K562 (cell line): ENCODE measurements around the gene MARCHF3. TPM values are rescaled to one million over a fixed set of nuclear protein-coding genes. Genes with fewer than 3 reads are reported as not detected.

Source experiments
- ATAC-seq: fragments of 200-7000 bp; cut with Tn5 transposase; 3 replicates; pipeline ENCODE4 v1.9.1; 2020; ENCODE audit warnings: moderate library complexity
- BruUV-seq: library from RNA; stranded (reverse); fragments of 400-500 nt; replicated peaks from 2 replicates; lab custom pipeline; 2021; lab: Mats Ljungman, UMichigan
- CTCF ChIA-PET: fragments of 300-600 bp; formaldehyde crosslinking; extraction: SDS; loops from one replicate; lab custom pipeline; 2021; ENCODE audit warnings: low intra/inter-chr PET ratio; lab: Yijun Ruan, JAX
- POLR2A ChIA-PET: fragments of 300-600, 350-650 bp; sonication (Branson Sonifier 250); formaldehyde crosslinking; extraction: SDS; loops from one replicate; lab custom pipeline; 2021; ENCODE audit warnings: antibody characterized with exemption, inconsistent platforms; lab: Yijun Ruan, JAX
- DNase-seq, 4 experiments: peaks; one replicate each; pipeline versions ENCODE4 v3.0.0 to v3.0.0-alpha.2; 2011 to 2018; ENCODE audit warnings: low spot score in 3 of 4, mixed read lengths in 3 of 4; ENCODE audit errors: extremely low read depth in 1 of 4
- FAIRE-seq: peaks from 2 replicates; lab custom pipeline; 2011; peaks lifted over from hg19 to GRCh38; lab: Jason Lieb, UNC
- H2AFZ ChIP-seq: 2 replicates; pipeline ENCODE4 v1.6.0; 2011; ENCODE audit warnings: low read depth, low read length, control low read depth, inconsistent platforms
- H3K27ac ChIP-seq: fragments of 200-600 bp; 3 replicates; pipeline ENCODE4 v1.8.0; 2011; ENCODE audit warnings: low read depth, mild to moderate bottlenecking, control low read depth, inconsistent platforms, low read length, moderate library complexity, mixed read lengths; ENCODE audit errors: extremely low read depth
- H3K27me3 ChIP-seq, 2 experiments: fragments of 300-600 bp in 1 of 2; 2 replicates in 1 of 2; 3 replicates in 1 of 2; pipeline versions ENCODE4 v1.6.0 to v1.8.0; 2011; ENCODE audit warnings: inconsistent platforms in 2 of 2, low read length in 2 of 2, mild to moderate bottlenecking in 1 of 2, mixed read lengths in 1 of 2, moderate library complexity in 1 of 2; ENCODE audit not compliant: control insufficient read depth in 2 of 2, insufficient read depth in 2 of 2
- H3K36me3 ChIP-seq: fragments of 300-600 bp; 3 replicates; pipeline ENCODE4 v1.8.0; 2011; ENCODE audit warnings: mild to moderate bottlenecking, low read length, inconsistent platforms; ENCODE audit not compliant: control insufficient read depth, insufficient read depth
- H3K4me1 ChIP-seq, 2 experiments: fragments of 200-600 bp in 1 of 2; replicated peaks in 1 of 2; 2 replicates in 1 of 2; 3 replicates in 1 of 2; pipeline versions ENCODE4 v1.5.1 to v1.8.0; 2011; ENCODE audit warnings: inconsistent platforms in 2 of 2, low read length in 2 of 2, mild to moderate bottlenecking in 1 of 2, mixed read lengths in 1 of 2, moderate library complexity in 1 of 2; ENCODE audit not compliant: control insufficient read depth in 2 of 2, insufficient read depth in 2 of 2
- H3K4me2 ChIP-seq: 2 replicates; pipeline ENCODE4 v1.6.1; 2011; ENCODE audit warnings: low read length, control low read depth, inconsistent platforms, mixed read lengths; ENCODE audit not compliant: insufficient read depth
- H3K4me3 ChIP-seq: fragments of 200-600 bp; sonication (generic), shearing (Covaris generic); 2 replicates; pipeline ENCODE4 v1.5.1; 2016; ENCODE audit warnings: control low read depth, inconsistent platforms
- H3K79me2 ChIP-seq: fragments of 200-600 bp; 3 replicates; pipeline ENCODE4 v1.8.0; 2011; ENCODE audit warnings: low read length, inconsistent platforms; ENCODE audit not compliant: control insufficient read depth, insufficient read depth
- H3K9ac ChIP-seq, 2 experiments: 2 replicates each; pipeline versions ENCODE4 v1.6.0 to v1.6.1; 2011; ENCODE audit warnings: low read depth in 2 of 2, low read length in 2 of 2, control low read depth in 1 of 2, inconsistent platforms in 1 of 2, mild to moderate bottlenecking in 1 of 2, mixed read lengths in 1 of 2; ENCODE audit not compliant: insufficient read depth in 1 of 2
- H3K9me1 ChIP-seq: one replicate; pipeline ENCODE4 v1.6.0; 2011; ENCODE audit warnings: inconsistent platforms, mild to moderate bottlenecking, low read length, moderate library complexity; ENCODE audit not compliant: control insufficient read depth, insufficient read depth
- H3K9me3 ChIP-seq: replicated peaks from 2 replicates; pipeline ENCODE4 v1.5.1; 2011; ENCODE audit warnings: low read depth, low read length, inconsistent platforms; ENCODE audit not compliant: control insufficient read depth, insufficient read depth
- H4K20me1 ChIP-seq: replicated peaks from 2 replicates; pipeline ENCODE4 v1.6.1; 2011; ENCODE audit warnings: low read length, inconsistent platforms, mixed read lengths; ENCODE audit not compliant: control insufficient read depth, insufficient read depth
- ARID3A ChIP-seq: IDR thresholded peaks from 2 replicates; pipeline ENCODE4 v1.6.1; 2012; ENCODE audit warnings: low read depth, low read length, improper control_type of control experiment, borderline replicate concordance
- GTF2F1 ChIP-seq: IDR thresholded peaks from 2 replicates; pipeline ENCODE4 v1.6.1; 2011; ENCODE audit warnings: low read depth, low read length, improper control_type of control experiment
- PCBP2 ChIP-seq: fragments of 200-400 bp; formaldehyde crosslinking; IDR thresholded peaks from 2 replicates; pipeline ENCODE4 v1.6.1; 2018; ENCODE audit warnings: low read length, low read depth, mild to moderate bottlenecking, moderate library complexity; ENCODE audit not compliant: poor library complexity, severe bottlenecking
- ZBTB43 ChIP-seq: sonication (generic); formaldehyde crosslinking; IDR thresholded peaks from 2 replicates; pipeline ENCODE4 v1.8.0; 2023; ENCODE audit warnings: mild to moderate bottlenecking, missing genetic modification reagents
- ZNF79 ChIP-seq: fragments of 250-450 bp; sonication (Bioruptor Pico); IDR thresholded peaks from 2 replicates; pipeline ENCODE4 v1.4.0; 2020; ENCODE audit warnings: low read depth, mild to moderate bottlenecking, moderate library complexity
- ZSCAN29 ChIP-seq: fragments of 450-650 bp; IDR thresholded peaks from 2 replicates; pipeline ENCODE4 v1.6.1; 2017
- WGBS: fragments of 100-300 bp; shearing (Covaris generic); methylation state at CpG from one replicate; pipeline ENCODE4 v1.1.6; 2016; ENCODE audit warnings: low coverage, mixed read lengths; ENCODE audit not compliant: insufficient coverage; ENCODE audit errors: missing lambda C conversion rate; 5-methylcytosine and 5-hydroxymethylcytosine counted together
- in situ Hi-C: fragments of 300-500 bp; cut with MboI; formaldehyde crosslinking; loops from 4 replicates; pipeline ENCODE4 v1.15.0; 2018; ENCODE audit warnings: inconsistent platforms, mixed read lengths
- intact Hi-C: fragments of 100-400 bp; cut with micrococcal nuclease; formaldehyde crosslinking; loops from 2 replicates; pipeline ENCODE4 v1.14.2; 2022
- polyA plus RNA-seq, 8 experiments: library from polyadenylated mRNA; depleted of rRNA in 4 of 8; stranded (reverse) in 5 of 8; unstranded in 3 of 8; fragments of >200 nt; fragmentation: Nextera tagmentation in 2 of 8; fragmentation: Illumina TruSeq in 1 of 8; extraction: Ambion mirVana in 2 of 8; extraction: Trizol in 1 of 8; gene quantifications; 2 replicates each; pipeline versions ENCODE4 v1.2.1 to v1.2.3, GENCODE V29; 2011 to 2014; ENCODE audit warnings: inconsistent platforms in 1 of 8, missing spikeins in 1 of 8
- total RNA-seq, 7 experiments: library from RNA; depleted of rRNA in 6 of 7; stranded (reverse); fragments of >200 nt in 6 of 7; fragmentation: Illumina TruSeq in 2 of 7; extraction: Trizol in 2 of 7; gene quantifications; 2 replicates each; pipeline versions ENCODE4 v1.2.1 to v1.2.3, GENCODE V29; 2011 to 2021; ENCODE audit warnings: low replicate concordance in 1 of 7

Gene MARCHF3
- total and polyA plus RNA-seq, 9 of the 15 experiments (the other 6 are each of a cell fraction or from before 2014, with no cell fraction given), result 5.6 to 37.4 (median 16.5) TPM

GRCh38 chr5:126878634-126879033 lies 151.7 kb downstream of the MARCHF3 start:
- Histone ChIP-seq H3K36me3 (peaks cover 26% of the 10 kb centered on the region), H3K27ac (no peak overlapping the region), H2AFZ (no peak overlapping the region), H3K4me1 (peaks cover 7 to 41% of the 10 kb centered on the region in 2 experiments)
- in situ Hi-C loops, result no loop called here
- WGBS, result 76% methylated on average over 4 of the region's 4 CpGs
- intact Hi-C loops, result no loop called here
- TF ChIP-seq PCBP2 (no peak), ARID3A (no peak), ZSCAN29 (no peak), ZNF79 (CRISPR knock-in tag) (no peak), ZBTB43 (CRISPR knock-in tag) (no peak), GTF2F1 (no peak)
- TF ChIP-seq, all 486 proteins: peak for 0
- DNase-seq, result no peak
- no peaks in the 10 kb centered on the region for H4K20me1 ChIP-seq
- no peak for ATAC-seq
- ChIA-PET POLR2A (no interaction called here), CTCF (no interaction called here)
- H3K9me1 ChIP-seq, result no peaks in the 10 kb centered on the region
- H3K27me3 ChIP-seq, result no peaks in the 10 kb centered on the region
- FAIRE-seq, result no peak
- H3K9ac ChIP-seq, result no peak overlapping the region
- no peak overlapping the region for H3K4me3 ChIP-seq
- BruUV-seq, result no TSS peak
- H3K9me3 ChIP-seq, result no peaks in the 10 kb centered on the region
- peaks cover 6% of the 10 kb centered on the region; the same call in 1 of the 3 replicates for H3K79me2 ChIP-seq
- H3K4me2 ChIP-seq, result no peak overlapping the region
